ENCODE measurements around the gene PON1.

Gene PON1

DNA sequence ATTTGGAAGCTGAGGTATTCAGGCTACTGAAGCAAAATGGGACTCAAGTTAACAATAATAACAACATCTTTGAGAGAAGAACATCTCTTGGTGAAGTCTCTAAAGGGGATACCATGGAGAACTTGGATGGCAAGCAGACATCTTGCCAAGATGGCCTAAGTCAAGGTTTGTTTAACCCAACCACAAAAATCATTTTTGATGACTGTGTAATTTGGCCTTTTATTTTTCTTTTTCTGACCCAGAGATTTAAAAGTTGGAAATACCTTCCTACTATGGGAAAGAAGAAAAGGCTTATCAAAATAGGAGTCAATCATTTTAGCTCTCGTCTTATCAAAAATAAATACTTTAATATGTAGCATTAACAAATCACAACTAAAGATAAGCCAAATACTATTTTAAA, 72.4 kb downstream of the PON1 start:
- DNase-seq: no peak

DNA sequence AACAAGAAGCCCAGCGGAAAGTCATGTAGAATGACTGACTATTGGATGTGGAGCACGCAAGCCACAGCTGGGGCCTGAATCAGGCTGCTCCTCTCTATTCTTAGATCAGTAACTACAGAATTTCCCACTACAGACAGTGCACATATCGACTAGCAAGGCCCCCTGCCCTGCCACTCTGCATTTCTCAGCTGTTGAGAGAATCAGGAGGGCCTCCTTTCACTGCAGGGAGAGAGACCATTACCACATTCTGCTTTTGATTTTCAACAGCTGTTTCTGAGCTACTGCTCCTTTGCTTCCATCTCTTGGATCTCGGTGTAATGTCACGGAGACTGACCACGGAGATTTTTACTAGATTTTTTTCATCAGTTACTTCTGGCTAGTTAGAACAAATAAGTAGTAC, 73.8 kb downstream of the PON1 start:
- DNase-seq: no peak

All from midbrain (tissue), 1 donor.